HL-60 (cell line): ENCODE measurements around the gene SHROOM3.

Experiments used
- CTCF ChIP-seq: IDR thresholded peaks from one replicate; pipeline ENCODE4 v1.5.1; 2011; ENCODE audit warnings: low read length, control low read depth, inconsistent platforms; ENCODE audit not compliant: insufficient read depth
- POLR2AphosphoS5 ChIP-seq: IDR thresholded peaks from 2 replicates; pipeline ENCODE4 v1.6.1; 2012; ENCODE audit warnings: low read depth

GRCh38 chr4:76772498-76773106, 337.6 kb downstream of the SHROOM3 start:
- TF ChIP-seq CTCF (no peak), POLR2AphosphoS5 (no peak)
